ENCODE data around the gene FGF12.

Gene FGF12

GRCh38 chr3:192336286-192336685, 391.1 kb downstream of the FGF12 start:
- no peak for DNase-seq (ENCODE audit: low read depth)

GRCh38 chr3:192332386-192333291, 394.7 kb downstream of the FGF12 start:
- DNase-seq (ENCODE audit: low read depth) = no peak

- no peak for DNase-seq (ENCODE audit: low read depth)
These were observed 395.5 kb downstream of the FGF12 start for GRCh38 chr3:192331749-192332385.

- no peak for DNase-seq (ENCODE audit: low read depth)
These were observed 400.7 kb downstream of the FGF12 start for GRCh38 chr3:192326656-192327055.

GRCh38 chr3:192317564-192317963, 409.8 kb downstream of the FGF12 start:
- DNase-seq (ENCODE audit: low read depth) = no peak

- no peak for DNase-seq (ENCODE audit: low read depth)
These were observed 413.7 kb downstream of the FGF12 start for GRCh38 chr3:192313605-192314004.

GRCh38 chr3:192307631-192308030, 419.7 kb downstream of the FGF12 start:
- DNase-seq (ENCODE audit: low read depth) = no peak

- no peak for DNase-seq (ENCODE audit: low read depth)
These were observed 424.1 kb downstream of the FGF12 start for GRCh38 chr3:192303235-192303634.

- DNase-seq (ENCODE audit: low read depth) = no peak
These were observed 424.6 kb downstream of the FGF12 start for GRCh38 chr3:192302721-192303120.

- DNase-seq (ENCODE audit: low read depth) = no peak
These were observed 427.4 kb downstream of the FGF12 start for GRCh38 chr3:192299921-192300320.

GRCh38 chr3:192296845-192297244, 430.5 kb downstream of the FGF12 start:
- no peak for DNase-seq (ENCODE audit: low read depth)

GRCh38 chr3:192284443-192285072, 442.8 kb downstream of the FGF12 start:
- DNase-seq (ENCODE audit: low read depth) = no peak

GRCh38 chr3:192281207-192281880, 446.0 kb downstream of the FGF12 start:
- no peak for DNase-seq (ENCODE audit: low read depth)

GRCh38 chr3:192279664-192280063, 447.7 kb downstream of the FGF12 start:
- no peak for DNase-seq (ENCODE audit: low read depth)

GRCh38 chr3:192277477-192277876, 449.9 kb downstream of the FGF12 start:
- no peak for DNase-seq (ENCODE audit: low read depth)

- DNase-seq (ENCODE audit: low read depth) = peak; percentile 16
These were observed 451.5 kb downstream of the FGF12 start for GRCh38 chr3:192275741-192276355.

GRCh38 chr3:192273697-192274010, 453.7 kb downstream of the FGF12 start:
- DNase-seq (ENCODE audit: low read depth) = no peak

GRCh38 chr3:192273001-192273696, 454.2 kb downstream of the FGF12 start:
- no peak for DNase-seq (ENCODE audit: low read depth)

GRCh38 chr3:192262001-192262400, 465.3 kb downstream of the FGF12 start:
- no peak for DNase-seq (ENCODE audit: low read depth)

GRCh38 chr3:192261135-192261534, 466.2 kb downstream of the FGF12 start:
- no peak for DNase-seq (ENCODE audit: low read depth)
